WTC11 (cell line): ENCODE measurements around the gene VAMP7.

ENCODE experiments used
- ATF6 ChIP-seq: sonication (generic); formaldehyde crosslinking; IDR thresholded peaks from 2 replicates; pipeline ENCODE4 v1.8.1; 2023; ENCODE audit warnings: mild to moderate bottlenecking, missing genetic modification reagents
- CREB1 ChIP-seq: sonication (generic); formaldehyde crosslinking; IDR thresholded peaks from 2 replicates; pipeline ENCODE4 v1.8.0; 2023; ENCODE audit warnings: mild to moderate bottlenecking, missing genetic modification reagents
- CREM ChIP-seq: sonication (generic); formaldehyde crosslinking; IDR thresholded peaks from 2 replicates; pipeline ENCODE4 v1.8.1; 2022; ENCODE audit warnings: mild to moderate bottlenecking, missing genetic modification reagents, moderate library complexity
- CTCF ChIP-seq: fragments of 200-600 bp; IDR thresholded peaks from 2 replicates; pipeline ENCODE4 v1.8.0; 2022; ENCODE audit warnings: antibody characterized with exemption
- ETV6 ChIP-seq: sonication (generic); formaldehyde crosslinking; IDR thresholded peaks from 2 replicates; pipeline ENCODE4 v1.8.1; 2022; ENCODE audit warnings: mild to moderate bottlenecking, missing genetic modification reagents
- NFYB ChIP-seq: sonication (generic); formaldehyde crosslinking; conservative IDR thresholded peaks from 2 replicates; pipeline ENCODE4 v1.8.0; 2022; ENCODE audit warnings: low read depth, missing genetic modification reagents
- NR1H2 ChIP-seq: sonication (generic); formaldehyde crosslinking; IDR thresholded peaks from 2 replicates; pipeline ENCODE4 v1.9.0; 2021; ENCODE audit warnings: mild to moderate bottlenecking, moderate library complexity, missing genetic modification reagents
- ZNF121 ChIP-seq: sonication (generic); formaldehyde crosslinking; IDR thresholded peaks from 2 replicates; pipeline ENCODE4 v1.8.0; 2023; ENCODE audit warnings: missing genetic modification reagents
- TF ChIP-seq, protein P1 (sequence below): sonication (generic); formaldehyde crosslinking; IDR thresholded peaks from 2 replicates; pipeline ENCODE4 v1.8.0; 2022; ENCODE audit warnings: mild to moderate bottlenecking, missing genetic modification reagents
- TF ChIP-seq, protein P2 (sequence below): sonication (generic); formaldehyde crosslinking; conservative IDR thresholded peaks from 2 replicates; pipeline ENCODE4 v1.8.1; 2022; ENCODE audit warnings: mild to moderate bottlenecking, missing genetic modification reagents
- TF ChIP-seq, protein P3 (sequence below): sonication (generic); formaldehyde crosslinking; IDR thresholded peaks from 2 replicates; pipeline ENCODE4 v1.8.0; 2023; ENCODE audit warnings: missing genetic modification reagents
- TF ChIP-seq, protein P4 (sequence below): sonication (generic); formaldehyde crosslinking; IDR thresholded peaks from 2 replicates; pipeline ENCODE4 v1.8.1; 2023; ENCODE audit warnings: mild to moderate bottlenecking, missing genetic modification reagents, borderline replicate concordance

- TF ChIP-seq CREM (CRISPR knock-in tag) (no peak), CTCF (no peak), NFYB (CRISPR knock-in tag) (no peak), ETV6 (CRISPR knock-in tag) (no peak), ZNF121 (CRISPR knock-in tag) (no peak), NR1H2 (CRISPR knock-in tag) (no peak), CREB1 (CRISPR knock-in tag) (no peak), ATF6 (CRISPR knock-in tag) (no peak)
- TF ChIP-seq, protein P1, sequence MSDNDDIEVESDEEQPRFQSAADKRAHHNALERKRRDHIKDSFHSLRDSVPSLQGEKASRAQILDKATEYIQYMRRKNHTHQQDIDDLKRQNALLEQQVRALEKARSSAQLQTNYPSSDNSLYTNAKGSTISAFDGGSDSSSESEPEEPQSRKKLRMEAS (CRISPR knock-in tag): no peak
- TF ChIP-seq, protein P2, sequence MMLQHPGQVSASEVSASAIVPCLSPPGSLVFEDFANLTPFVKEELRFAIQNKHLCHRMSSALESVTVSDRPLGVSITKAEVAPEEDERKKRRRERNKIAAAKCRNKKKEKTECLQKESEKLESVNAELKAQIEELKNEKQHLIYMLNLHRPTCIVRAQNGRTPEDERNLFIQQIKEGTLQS: no peak
- TF ChIP-seq, protein P3, sequence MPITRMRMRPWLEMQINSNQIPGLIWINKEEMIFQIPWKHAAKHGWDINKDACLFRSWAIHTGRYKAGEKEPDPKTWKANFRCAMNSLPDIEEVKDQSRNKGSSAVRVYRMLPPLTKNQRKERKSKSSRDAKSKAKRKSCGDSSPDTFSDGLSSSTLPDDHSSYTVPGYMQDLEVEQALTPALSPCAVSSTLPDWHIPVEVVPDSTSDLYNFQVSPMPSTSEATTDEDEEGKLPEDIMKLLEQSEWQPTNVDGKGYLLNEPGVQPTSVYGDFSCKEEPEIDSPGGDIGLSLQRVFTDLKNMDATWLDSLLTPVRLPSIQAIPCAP (CRISPR knock-in tag): no peak
- TF ChIP-seq, protein P4, sequence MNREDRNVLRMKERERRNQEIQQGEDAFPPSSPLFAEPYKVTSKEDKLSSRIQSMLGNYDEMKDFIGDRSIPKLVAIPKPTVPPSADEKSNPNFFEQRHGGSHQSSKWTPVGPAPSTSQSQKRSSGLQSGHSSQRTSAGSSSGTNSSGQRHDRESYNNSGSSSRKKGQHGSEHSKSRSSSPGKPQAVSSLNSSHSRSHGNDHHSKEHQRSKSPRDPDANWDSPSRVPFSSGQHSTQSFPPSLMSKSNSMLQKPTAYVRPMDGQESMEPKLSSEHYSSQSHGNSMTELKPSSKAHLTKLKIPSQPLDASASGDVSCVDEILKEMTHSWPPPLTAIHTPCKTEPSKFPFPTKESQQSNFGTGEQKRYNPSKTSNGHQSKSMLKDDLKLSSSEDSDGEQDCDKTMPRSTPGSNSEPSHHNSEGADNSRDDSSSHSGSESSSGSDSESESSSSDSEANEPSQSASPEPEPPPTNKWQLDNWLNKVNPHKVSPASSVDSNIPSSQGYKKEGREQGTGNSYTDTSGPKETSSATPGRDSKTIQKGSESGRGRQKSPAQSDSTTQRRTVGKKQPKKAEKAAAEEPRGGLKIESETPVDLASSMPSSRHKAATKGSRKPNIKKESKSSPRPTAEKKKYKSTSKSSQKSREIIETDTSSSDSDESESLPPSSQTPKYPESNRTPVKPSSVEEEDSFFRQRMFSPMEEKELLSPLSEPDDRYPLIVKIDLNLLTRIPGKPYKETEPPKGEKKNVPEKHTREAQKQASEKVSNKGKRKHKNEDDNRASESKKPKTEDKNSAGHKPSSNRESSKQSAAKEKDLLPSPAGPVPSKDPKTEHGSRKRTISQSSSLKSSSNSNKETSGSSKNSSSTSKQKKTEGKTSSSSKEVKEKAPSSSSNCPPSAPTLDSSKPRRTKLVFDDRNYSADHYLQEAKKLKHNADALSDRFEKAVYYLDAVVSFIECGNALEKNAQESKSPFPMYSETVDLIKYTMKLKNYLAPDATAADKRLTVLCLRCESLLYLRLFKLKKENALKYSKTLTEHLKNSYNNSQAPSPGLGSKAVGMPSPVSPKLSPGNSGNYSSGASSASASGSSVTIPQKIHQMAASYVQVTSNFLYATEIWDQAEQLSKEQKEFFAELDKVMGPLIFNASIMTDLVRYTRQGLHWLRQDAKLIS (CRISPR knock-in tag): no peak
Observed at GRCh38 chrX:155877288-155877687, 3.9 kb upstream of the VAMP7 start.
